Peyer's patch (tissue), 4 donors: ENCODE measurements around the gene PGAM2. TPM values are rescaled to one million over a fixed set of nuclear protein-coding genes. Genes with fewer than 3 reads are reported as not detected.

Experiments
- DNase-seq, 3 donors: peaks; one replicate each; pipeline ENCODE4 v3.0.0-alpha.2; 2017 to 2019
- H3K27ac ChIP-seq, 4 donors: fragments of 200-600 bp; sonication (generic); one replicate each; pipeline ENCODE4 v1.5.1; 2016 to 2019
- H3K27me3 ChIP-seq, 2 donors: fragments of 200-600 bp; sonication (generic); one replicate each; pipeline ENCODE4 v1.5.1; 2019
- H3K36me3 ChIP-seq, 3 donors: fragments of 200-600 bp; sonication (generic); one replicate each; pipeline ENCODE4 v1.5.1; 2016 to 2019
- H3K4me1 ChIP-seq, 4 donors: fragments of 200-600 bp; sonication (generic); one replicate each; pipeline ENCODE4 v1.5.1; 2016 to 2019
- H3K4me3 ChIP-seq, 4 donors: fragments of 200-600 bp; sonication (generic); 1 replicate in 3 of 4; 2 replicates in 1 of 4; pipeline ENCODE4 v1.5.1; 2016 to 2019; ENCODE audit warnings: mild to moderate bottlenecking in 1 of 4
- H3K9me3 ChIP-seq, 4 donors: fragments of 200-600 bp; sonication (generic); one replicate each; pipeline ENCODE4 v1.5.1; 2016 to 2019; ENCODE audit warnings: mild to moderate bottlenecking in 1 of 4
- POLR2A ChIP-seq, 2 donors: fragments of 450-650 bp; IDR thresholded peaks; one replicate each; pipeline ENCODE4 v1.5.1; 2017; ENCODE audit warnings: antibody characterized with exemption in 2 of 2, mild to moderate bottlenecking in 2 of 2, moderate library complexity in 2 of 2
- total RNA-seq, 4 donors: library from RNA; depleted of rRNA; stranded (reverse); fragments of >200 nt; gene quantifications; one replicate each; pipeline ENCODE4 v1.1.0, GENCODE V29; 2016
- TF ChIP-seq, protein P1 (sequence below), 6 experiments: fragments of 450-650 bp in 4 of 6; fragments of 200-600 bp in 2 of 6; sonication (generic) in 1 of 6; IDR thresholded peaks; one replicate each; pipeline ENCODE4 v1.5.1; 2017 to 2019; ENCODE audit warnings: antibody characterized with exemption in 6 of 6, mild to moderate bottlenecking in 3 of 6, moderate library complexity in 1 of 6

Gene PGAM2
- total RNA-seq, 4 donors from 2014 or later = 1.2 to 4.1 TPM; not detected in 2

DNA sequence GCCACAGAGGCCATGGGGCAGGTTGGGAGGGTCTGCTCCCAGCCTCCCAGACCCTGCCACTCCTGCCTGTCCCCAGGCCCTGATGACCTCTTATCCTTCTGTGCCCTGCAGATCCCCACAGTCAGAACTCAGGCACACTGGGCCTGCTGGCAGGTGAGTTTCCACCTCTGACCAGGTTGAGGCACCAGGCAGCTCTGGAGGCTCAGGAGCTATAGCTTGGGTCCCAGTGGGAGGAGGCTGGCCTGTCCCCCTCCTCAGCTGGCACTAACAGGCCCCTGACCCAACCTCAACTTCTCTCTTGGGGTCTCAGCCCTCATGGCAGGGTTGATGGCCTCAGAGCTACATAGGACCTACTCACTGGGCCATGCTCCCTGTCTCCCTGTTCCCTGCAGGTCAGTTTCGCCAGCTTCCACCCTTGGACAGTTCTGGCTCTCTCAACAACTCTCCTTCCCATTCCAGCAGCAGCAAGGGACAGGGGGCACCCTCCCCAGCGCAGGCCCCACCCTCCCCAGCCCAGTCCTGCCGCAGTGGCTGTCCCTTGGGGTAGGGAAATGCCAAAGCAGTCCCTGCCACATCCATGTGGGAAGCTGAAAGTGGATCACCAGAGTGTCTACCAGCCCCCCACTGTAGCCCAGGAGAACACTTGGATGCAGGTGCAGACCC lies 36.1 kb upstream of the PGAM2 start:
- H3K27me3 ChIP-seq = peaks cover 0 to 6% of the 10 kb centered on the region in 2 donors
- no peak overlapping the region for H3K4me3 ChIP-seq
- peaks cover 0 to 5% (median 0%) of the 10 kb centered on the region in 4 donors for H3K4me1 ChIP-seq
- no peaks in the 10 kb centered on the region for H3K9me3 ChIP-seq
- TF ChIP-seq POLR2A (IDR thresholded peaks at IDR 0.05) = no peak
- H3K27ac ChIP-seq = peak overlapping the region; percentile 43 to 68 (median 64)
- DNase-seq = no peak
- H3K36me3 ChIP-seq = no peaks in the 10 kb centered on the region

DNA sequence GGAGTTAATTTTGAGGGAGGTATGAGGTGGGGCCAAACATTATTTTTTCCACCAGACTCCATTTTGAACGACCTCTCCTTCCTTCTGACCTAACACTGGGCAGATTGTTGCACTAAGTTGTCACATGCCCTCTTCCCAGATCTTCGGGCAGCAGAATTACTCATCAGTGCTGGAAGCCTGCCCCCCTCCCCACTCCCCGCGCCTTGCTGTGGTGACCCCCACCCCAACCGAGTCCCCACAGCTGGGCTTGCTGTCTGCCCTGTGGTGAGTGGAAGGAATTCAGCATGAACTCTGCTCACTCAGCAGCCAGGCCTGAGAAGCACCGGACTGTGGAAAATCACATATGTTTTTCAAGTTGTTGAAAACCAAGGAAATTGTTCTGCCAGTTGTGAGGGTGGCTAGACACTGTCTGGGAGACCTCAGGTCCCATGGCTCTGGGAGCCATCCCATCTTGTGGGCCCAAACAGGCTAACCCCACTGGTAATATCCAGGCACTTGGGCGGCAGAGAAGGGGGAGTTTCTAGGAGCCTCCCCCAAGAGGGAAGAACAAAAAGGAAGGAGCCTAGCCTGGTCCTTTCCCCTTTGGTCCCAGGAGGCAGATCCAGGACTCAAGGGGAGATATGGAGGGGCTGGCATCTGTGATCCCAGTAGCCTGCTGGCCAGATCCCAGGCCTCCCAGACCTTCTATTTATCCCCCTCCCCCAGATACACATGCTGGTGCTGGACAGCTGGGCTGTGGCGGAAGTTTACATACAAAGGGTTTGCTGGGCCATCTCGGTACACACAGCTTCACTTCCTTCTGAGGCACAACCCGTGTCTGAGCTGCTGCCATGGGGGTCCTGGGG lies 35.3 kb upstream of the PGAM2 start:
- H3K27ac ChIP-seq = peak overlapping the region; percentile 43 to 68 (median 64)
- no peak overlapping the region for H3K4me3 ChIP-seq
- no peaks in the 10 kb centered on the region for H3K36me3 ChIP-seq
- peak in 1 of 3 donors; percentile 41 for DNase-seq
- peaks cover 0 to 6% of the 10 kb centered on the region in 2 donors for H3K27me3 ChIP-seq
- no peaks in the 10 kb centered on the region for H3K9me3 ChIP-seq
- no peak for TF ChIP-seq POLR2A (IDR thresholded peaks at IDR 0.05)
- TF ChIP-seq, protein P1, sequence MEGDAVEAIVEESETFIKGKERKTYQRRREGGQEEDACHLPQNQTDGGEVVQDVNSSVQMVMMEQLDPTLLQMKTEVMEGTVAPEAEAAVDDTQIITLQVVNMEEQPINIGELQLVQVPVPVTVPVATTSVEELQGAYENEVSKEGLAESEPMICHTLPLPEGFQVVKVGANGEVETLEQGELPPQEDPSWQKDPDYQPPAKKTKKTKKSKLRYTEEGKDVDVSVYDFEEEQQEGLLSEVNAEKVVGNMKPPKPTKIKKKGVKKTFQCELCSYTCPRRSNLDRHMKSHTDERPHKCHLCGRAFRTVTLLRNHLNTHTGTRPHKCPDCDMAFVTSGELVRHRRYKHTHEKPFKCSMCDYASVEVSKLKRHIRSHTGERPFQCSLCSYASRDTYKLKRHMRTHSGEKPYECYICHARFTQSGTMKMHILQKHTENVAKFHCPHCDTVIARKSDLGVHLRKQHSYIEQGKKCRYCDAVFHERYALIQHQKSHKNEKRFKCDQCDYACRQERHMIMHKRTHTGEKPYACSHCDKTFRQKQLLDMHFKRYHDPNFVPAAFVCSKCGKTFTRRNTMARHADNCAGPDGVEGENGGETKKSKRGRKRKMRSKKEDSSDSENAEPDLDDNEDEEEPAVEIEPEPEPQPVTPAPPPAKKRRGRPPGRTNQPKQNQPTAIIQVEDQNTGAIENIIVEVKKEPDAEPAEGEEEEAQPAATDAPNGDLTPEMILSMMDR (IDR thresholded peaks at IDR 0.05) = no peak
- H3K4me1 ChIP-seq = peaks cover 0 to 5% (median 0%) of the 10 kb centered on the region in 4 donors

DNA sequence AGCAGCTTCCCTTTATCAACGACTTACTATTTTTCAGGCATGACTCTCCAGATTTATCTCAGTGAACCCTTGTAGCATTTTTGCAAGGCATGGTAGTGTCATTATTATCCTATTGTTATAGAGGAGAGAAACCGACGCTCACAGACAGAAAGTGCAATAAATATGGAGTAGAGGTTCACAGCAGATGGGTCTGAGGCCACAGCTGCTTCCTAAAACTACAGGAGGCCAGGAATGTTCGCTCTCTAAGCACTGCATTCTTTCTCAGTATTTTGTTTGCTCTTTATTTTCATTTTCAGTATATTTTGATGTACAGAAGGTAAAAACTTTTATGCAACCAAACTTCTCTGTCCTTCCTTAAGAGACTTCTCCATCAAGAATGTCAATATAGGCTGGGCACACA lies 34.3 kb upstream of the PGAM2 start:
- Histone ChIP-seq H3K4me3 (no peak overlapping the region), H3K27me3 (peaks cover 0 to 6% of the 10 kb centered on the region in 2 donors), H3K9me3 (no peaks in the 10 kb centered on the region), H3K27ac (no peak overlapping the region), H3K36me3 (no peaks in the 10 kb centered on the region), H3K4me1 (peaks cover 0 to 8% (median 2%) of the 10 kb centered on the region in 4 donors)
- TF ChIP-seq POLR2A (IDR thresholded peaks at IDR 0.05) = no peak
- TF ChIP-seq, protein P1 (IDR thresholded peaks at IDR 0.05) = no peak
- no peak for DNase-seq

DNA sequence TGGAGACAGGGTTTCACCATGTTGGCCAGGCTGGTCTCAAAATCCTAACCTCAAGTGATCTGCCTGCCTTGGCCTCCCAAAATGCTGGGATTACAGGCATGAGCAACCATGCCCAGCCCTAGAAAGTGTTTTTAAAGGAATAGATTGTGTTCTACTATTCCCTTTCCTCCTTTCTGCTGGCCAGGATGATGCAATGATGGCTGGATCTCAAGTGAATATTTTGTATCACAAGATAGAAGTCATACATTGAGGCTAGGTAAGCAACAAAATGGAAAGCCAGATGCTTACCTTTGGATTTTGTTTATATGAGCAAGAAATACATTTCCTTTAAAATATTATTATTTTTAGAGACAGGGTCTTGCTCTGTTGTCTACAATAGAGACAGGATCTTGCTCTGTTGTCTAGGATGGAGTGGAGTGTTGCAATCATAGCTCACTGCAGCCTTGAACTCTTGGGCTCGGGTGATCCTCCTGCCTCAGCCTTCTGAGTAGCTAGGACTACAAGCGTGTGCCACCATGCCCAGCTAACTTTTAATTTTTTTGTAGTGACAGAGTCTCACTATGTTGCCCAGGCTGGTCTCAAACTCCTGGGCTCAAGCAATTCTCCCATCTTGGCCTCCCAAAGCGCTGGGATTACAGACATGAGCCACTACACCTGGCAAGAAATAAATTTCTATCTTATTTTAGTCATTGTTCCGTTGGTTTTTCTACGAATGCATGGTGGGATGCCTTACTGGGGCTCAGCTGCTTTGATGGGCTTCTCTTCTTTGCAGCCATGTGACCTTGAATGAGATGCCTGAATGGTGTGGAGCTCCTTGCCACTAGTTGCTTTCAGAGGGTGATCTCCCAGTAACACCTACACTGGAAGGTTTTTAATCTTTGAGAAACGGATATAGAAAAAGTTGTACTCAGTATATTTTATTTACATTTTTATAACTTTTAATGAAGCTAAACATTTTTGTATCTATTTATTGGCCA lies 33.0 kb upstream of the PGAM2 start:
- peak overlapping the region in 2 of 4 donors; percentile 32 to 71 for H3K27ac ChIP-seq
- TF ChIP-seq, protein P1 (IDR thresholded peaks at IDR 0.05) = no peak
- TF ChIP-seq POLR2A (IDR thresholded peaks at IDR 0.05) = no peak
- no peak for DNase-seq

DNA sequence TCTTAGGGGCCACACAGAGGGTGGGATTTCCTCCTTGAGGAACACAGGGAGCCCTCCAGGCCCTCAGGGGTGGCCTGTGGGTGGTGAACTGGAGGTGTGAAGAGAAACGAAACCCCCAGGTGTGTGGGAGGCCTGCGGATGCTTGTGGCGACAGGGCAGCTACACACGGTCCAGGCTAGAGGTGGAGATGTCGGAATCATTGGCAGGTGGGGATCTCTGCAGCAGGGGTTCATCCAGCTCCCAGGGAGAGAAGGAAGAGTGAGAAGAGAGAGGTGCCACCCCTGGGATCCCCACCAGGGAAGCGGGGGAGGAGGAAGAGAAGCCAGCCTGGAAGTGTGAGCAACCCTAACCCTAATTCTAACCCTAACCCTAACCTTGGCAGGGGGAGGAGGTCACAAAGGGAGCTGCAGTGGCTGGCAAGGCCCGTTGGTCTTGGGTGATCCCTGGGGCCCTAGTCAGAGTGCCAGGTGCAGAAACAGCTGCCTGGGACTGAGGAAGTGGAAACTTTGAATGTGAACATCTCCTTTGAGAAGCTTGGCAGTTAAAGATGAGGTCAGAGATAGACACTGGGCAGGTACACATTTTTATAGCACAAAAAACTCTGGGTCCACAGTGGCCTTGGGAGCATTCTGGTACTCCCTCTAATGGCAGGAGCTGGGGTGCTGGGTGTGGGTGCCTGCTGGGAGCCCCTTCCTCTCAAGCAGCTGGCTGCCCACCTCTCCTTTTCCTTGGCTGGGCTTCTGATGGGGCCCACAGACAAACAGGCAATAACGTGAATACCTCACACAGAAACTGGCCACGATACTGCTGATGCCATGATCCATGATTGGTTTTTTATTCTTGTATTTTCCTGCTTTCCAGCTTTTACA lies 31.9 kb upstream of the PGAM2 start:
- TF ChIP-seq, protein P1 (IDR thresholded peaks at IDR 0.05) = no peak
- peak in 2 of 3 donors; percentile 69 to 76 for DNase-seq

More for the DNA sequence above, 33.0 kb upstream of the PGAM2 start:
- Histone ChIP-seq H3K4me3 (no peak overlapping the region), H3K4me1 (peaks cover 0 to 8% (median 2%) of the 10 kb centered on the region in 4 donors), H3K9me3 (no peaks in the 10 kb centered on the region), H3K36me3 (no peaks in the 10 kb centered on the region), H3K27me3 (no peaks in the 10 kb centered on the region)

More for the DNA sequence above, 31.9 kb upstream of the PGAM2 start:
- Histone ChIP-seq H3K27me3 (no peaks in the 10 kb centered on the region), H3K4me1 (peaks cover 0 to 8% (median 2%) of the 10 kb centered on the region in 4 donors), H3K36me3 (no peaks in the 10 kb centered on the region), H3K27ac (peak overlapping the region in 2 of 4 donors; percentile 32 to 71), H3K9me3 (no peaks in the 10 kb centered on the region), H3K4me3 (no peak overlapping the region)
